G401 (cell line): ENCODE measurements around the gene LRRC34. TPM values are rescaled to one million over a fixed set of nuclear protein-coding genes. Genes with fewer than 3 reads are reported as not detected.

Experiments used
- DNase-seq: peaks from one replicate; pipeline ENCODE4 v3.0.0-alpha.2; 2015; ENCODE audit warnings: low spot score
- in situ Hi-C: cut with HindIII; loops from 2 replicates; pipeline ENCODE4 v1.10.0; 2016; ENCODE audit warnings: low sequenced_read_pairs, mixed read lengths
- total RNA-seq: library from RNA; depleted of rRNA; stranded (reverse); fragments of >200 nt; shearing (Covaris generic); gene quantifications from 2 replicates; pipeline ENCODE4 v1.2.3, GENCODE V29; 2014

LRRC34 gene
- total RNA-seq, 1 experiment from 2014 or later, result not detected

- peak; percentile 92 for DNase-seq
- in situ Hi-C loops, result no loop called here
Observed at GRCh38 chr3:169772305-169772896, 40.3 kb downstream of the LRRC34 start.

GRCh38 chr3:169771497-169772304 is 41.0 kb downstream of the LRRC34 start:
- peak; percentile 88 for DNase-seq
- in situ Hi-C loops, result no loop called here

- DNase-seq, result peak; percentile 77
- in situ Hi-C loops, result no loop called here
Observed at GRCh38 chr3:169769287-169770181, 43.2 kb downstream of the LRRC34 start, which contains the start of gene ACTRT3. ACTRT3 (minus strand) TSS chr3:169769561; CDS start chr3:169769520, 41 bp downstream.

GRCh38 chr3:169764882-169765612 is 47.7 kb downstream of the LRRC34 start, which contains the start of gene TERC:
TERC (minus strand) TSS chr3:169765060.
- DNase-seq, result peak; percentile 96
- in situ Hi-C loops, result no loop called here

DNA sequence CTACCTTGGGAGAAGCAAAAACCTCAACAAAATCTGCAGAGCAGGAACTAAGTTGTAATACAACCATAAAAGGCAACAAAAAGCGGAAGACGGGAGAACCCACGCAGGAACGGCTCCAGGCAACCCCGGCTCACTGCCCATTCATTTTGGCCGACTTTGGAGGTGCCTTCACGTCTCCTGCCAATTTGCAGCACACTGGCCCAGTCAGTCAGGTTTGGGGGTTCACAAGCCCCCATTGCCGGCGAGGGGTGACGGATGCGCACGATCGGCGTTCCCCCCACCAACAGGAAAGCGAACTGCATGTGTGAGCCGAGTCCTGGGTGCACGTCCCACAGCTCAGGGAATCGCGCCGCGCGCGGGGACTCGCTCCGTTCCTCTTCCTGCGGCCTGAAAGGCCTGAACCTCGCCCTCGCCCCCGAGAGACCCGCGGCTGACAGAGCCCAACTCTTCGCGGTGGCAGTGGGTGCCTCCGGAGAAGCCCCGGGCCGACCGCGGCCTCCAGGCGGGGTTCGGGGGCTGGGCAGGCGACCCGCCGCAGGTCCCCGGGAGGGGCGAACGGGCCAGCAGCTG is 48.3 kb downstream of the LRRC34 start:
- DNase-seq, result peak; percentile 77
- in situ Hi-C loops, result no loop called here

GRCh38 chr3:169760479-169760878 is 52.2 kb downstream of the LRRC34 start:
- DNase-seq, result no peak
- in situ Hi-C loops, result no loop called here

DNA sequence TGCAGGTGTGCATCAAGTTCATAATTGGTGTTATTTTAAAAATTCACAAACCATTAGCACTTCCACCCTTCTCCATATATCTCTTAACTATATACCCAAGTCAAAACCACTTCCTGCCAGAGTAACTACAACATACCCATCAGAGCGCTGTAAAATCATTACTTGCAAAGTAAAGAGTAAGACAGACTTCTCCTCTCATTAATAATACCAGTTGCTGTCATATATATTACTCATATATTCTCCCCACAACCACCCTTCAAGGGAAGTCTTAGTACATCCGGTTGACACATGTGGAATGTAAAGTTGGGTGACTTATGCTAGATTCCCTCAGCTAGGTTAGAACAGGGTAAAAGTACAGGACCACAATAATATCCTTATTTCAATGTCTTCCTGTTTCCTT is 53.4 kb downstream of the LRRC34 start:
- in situ Hi-C loops, result no loop called here
- DNase-seq, result no peak

- in situ Hi-C loops, result no loop called here
- no peak for DNase-seq
Observed at GRCh38 chr3:169758359-169758994, 54.2 kb downstream of the LRRC34 start.

- DNase-seq, result no peak
- in situ Hi-C loops, result no loop called here
Observed at GRCh38 chr3:169755488-169755887, 57.2 kb downstream of the LRRC34 start.

DNA sequence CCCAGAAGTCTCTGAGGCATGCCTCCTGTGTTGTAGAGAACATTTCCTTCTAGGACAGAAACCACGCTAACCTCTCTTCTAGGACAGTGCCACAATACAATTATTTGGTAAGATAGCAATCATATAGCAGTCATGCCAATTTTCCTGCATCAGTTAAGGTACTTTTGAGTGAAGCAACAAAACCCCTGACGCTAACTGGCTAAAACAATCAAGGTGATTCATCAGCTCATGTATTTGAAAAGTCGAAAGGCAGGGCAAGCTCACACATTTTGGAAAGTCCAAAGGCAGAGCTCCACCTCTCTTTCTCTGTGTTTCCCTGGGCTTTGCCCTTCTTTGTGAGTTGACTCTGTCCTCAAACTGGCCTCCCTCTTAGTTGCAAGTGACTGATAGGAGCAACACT is 58.0 kb downstream of the LRRC34 start:
- DNase-seq, result no peak
- in situ Hi-C loops, result no loop called here

DNA sequence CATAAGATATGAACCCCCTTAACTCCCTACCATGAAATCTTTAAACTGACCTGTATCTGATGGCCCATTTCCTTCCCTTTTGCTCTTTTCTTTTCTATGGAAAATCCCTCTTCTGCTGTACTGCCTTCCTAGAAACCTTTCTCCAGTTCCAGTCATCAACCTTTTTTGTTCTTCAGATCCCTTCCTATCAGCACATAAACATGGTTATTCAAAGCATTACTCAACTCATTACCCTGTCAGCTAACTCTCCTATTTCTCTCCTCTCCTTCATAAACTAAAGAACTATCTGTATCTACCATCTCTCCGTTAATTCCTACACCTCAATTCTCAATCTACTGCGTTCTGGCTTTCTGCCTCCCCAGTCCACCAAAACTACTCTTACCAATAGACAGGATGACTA is 60.8 kb downstream of the LRRC34 start:
- no peak for DNase-seq
- in situ Hi-C loops, result no loop called here

DNA sequence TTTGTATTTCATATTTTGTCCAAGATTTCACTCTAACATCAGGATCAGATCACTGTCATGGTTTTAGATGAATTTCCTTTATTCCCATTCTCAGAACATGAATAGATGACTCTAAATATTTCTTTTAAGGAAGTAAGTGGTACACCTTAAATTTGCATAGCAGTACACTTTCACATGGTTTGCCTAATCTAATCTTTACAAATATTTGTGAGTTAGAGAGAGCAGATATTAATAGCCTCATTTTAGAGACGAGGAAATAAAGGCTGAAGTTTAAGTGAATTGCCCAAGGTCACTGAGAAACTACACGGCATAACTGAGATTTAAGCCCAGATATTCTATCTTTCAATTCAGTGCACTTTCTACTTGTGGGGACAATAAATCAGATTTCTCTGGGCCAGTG is 62.0 kb downstream of the LRRC34 start:
- DNase-seq, result no peak
- in situ Hi-C loops, result no loop called here

DNA sequence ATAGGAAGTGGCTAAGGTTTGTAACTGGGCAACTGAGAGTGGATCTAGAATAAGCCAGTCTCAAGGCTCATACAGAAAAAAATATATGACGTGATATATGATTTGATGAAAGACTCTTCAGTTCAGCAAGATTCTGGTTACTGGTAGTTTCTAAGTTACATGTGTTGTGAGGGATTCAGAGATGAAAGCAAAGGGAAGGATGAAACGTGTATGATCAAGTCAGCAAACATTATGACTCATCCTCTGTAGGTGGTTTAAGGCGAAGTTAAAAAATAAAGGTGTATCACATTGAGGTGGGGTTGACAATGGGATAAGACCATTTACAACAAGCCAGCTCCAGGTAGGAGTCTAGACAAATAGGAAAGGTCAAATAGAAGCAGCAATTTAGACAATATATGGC is 64.0 kb downstream of the LRRC34 start:
- in situ Hi-C loops, result no loop called here
- no peak for DNase-seq

GRCh38 chr3:169746924-169747323 is 65.8 kb downstream of the LRRC34 start:
- DNase-seq, result no peak
- in situ Hi-C loops, result no loop called here

GRCh38 chr3:169744366-169745054 is 68.2 kb downstream of the LRRC34 start:
- in situ Hi-C loops, result no loop called here
- peak; percentile 30 for DNase-seq
